AG09319 (cell line): Measurements from ENCODE around the gene SH3GLB2.

Experiments used
- DNase-seq: peaks from one replicate; pipeline ENCODE4 v3.0.0-alpha.2; 2010; ENCODE audit warnings: low read depth; ENCODE audit errors: extremely low read depth
- TF ChIP-seq, protein P1 (sequence below): IDR thresholded peaks from 2 replicates; pipeline ENCODE4 v1.5.1; 2011; ENCODE audit warnings: low read depth, mild to moderate bottlenecking, inconsistent platforms, low read length, moderate library complexity

SH3GLB2 gene

DNA sequence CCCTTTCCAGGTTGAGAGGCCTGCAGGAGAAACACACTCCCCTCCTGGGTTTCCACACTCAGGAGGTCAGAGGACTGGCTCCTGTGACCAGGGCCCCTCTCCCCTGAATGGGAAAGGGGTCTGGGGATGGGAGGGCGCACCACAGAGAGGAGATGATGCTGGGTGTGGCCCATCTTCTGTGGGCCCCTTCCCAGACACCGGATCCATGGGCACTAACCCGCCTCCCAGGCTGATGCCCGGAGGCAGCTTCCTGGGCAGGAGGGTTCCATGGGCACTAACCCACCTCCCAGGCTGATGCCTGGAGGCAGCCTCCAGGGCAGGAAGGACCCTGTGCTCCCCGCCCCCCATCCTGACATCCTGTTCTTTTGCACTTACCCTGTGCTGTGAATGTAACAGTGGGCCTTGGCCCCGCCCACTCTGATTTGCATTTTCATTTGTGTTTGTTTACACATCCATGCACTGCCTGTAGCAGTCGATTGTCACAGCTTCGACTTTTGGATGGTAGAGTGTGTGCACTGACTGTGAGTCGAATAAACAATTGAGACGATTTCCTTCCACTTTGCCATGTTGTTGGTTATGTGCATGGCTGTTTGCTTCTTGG, 43.5 kb upstream of the SH3GLB2 start:
- DNase-seq: no peak
- TF ChIP-seq, protein P1, sequence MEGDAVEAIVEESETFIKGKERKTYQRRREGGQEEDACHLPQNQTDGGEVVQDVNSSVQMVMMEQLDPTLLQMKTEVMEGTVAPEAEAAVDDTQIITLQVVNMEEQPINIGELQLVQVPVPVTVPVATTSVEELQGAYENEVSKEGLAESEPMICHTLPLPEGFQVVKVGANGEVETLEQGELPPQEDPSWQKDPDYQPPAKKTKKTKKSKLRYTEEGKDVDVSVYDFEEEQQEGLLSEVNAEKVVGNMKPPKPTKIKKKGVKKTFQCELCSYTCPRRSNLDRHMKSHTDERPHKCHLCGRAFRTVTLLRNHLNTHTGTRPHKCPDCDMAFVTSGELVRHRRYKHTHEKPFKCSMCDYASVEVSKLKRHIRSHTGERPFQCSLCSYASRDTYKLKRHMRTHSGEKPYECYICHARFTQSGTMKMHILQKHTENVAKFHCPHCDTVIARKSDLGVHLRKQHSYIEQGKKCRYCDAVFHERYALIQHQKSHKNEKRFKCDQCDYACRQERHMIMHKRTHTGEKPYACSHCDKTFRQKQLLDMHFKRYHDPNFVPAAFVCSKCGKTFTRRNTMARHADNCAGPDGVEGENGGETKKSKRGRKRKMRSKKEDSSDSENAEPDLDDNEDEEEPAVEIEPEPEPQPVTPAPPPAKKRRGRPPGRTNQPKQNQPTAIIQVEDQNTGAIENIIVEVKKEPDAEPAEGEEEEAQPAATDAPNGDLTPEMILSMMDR: no peak

DNA sequence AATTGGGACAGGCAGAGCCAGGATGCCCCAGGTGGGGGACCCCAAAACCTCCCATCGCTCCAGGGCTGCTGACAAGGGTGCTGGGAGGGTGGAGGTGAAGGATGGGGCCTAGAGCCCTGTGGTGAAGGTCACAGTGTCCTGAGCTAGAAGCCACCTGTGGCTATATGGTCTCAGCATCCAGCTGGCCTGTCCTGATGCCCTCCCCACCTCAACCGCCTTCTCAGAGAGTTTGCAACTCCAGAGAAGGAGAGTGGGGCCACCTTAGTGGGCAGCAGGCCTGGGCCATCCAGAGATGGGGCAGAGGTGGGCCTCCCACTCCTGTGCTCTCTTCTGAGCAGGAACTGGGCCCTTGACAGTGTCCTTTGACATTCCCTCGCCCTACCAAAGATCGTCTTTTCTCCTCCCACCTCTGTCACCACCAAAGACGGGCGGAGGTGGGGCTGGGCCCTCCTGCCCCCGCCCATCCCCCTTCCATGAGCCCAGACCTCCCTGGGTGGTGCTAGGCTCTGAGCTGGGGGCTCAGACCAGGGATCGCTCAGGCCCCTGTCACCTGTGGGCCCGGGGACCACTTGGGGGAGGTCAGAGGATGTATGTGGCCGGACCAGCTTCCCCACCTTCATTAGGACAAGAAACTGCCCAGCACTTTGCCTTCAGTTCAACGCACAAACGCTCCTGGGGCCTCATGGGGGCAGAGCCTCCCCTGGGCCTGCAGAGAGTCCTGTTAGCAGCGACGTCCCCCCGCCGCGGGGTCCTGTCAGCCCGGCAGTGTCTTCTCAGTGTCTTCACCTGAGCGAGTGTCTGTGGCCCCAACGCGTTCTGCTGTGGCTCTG, 42.8 kb upstream of the SH3GLB2 start:
- no peak for DNase-seq
- TF ChIP-seq, protein P1: no peak

DNA sequence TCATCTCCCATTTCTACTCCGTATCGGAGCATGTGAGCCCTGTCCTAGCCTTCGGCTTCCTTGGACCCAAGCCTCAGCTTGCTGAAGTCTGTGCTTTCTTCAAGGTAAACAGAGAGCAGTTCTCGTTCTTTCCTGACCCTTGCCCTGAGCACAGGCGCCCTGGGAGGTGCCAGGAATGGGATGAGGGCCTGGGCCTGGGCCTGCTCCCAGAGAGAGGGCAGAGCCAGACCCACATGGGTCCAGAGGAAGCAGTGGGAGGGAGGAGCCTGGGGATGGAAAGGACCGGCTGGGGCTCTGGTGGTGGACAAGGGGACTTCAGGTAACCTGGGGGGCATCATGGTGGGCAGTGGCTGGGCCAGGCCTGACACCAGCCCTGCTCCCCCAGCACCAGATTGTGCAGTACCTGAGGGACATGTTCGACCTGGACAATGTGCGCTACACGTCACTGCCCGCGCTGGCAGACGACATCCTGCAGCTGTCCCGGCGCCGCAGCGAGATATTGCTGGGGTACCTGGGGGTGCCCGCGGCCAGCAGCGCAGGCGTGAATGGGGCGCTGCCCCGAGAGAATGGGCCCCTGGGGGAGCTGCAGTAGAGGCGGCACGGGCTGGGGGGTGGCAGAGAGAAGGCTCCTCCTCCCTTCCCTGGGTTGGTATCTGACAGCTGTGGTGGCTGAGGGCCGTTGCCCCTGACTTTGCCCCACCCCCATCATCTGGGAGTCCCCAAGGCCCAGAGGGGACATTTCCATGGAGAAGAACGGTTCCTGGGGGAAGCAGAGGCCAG, 41.9 kb upstream of the SH3GLB2 start:
- TF ChIP-seq, protein P1: no peak
- DNase-seq: no peak

DNA sequence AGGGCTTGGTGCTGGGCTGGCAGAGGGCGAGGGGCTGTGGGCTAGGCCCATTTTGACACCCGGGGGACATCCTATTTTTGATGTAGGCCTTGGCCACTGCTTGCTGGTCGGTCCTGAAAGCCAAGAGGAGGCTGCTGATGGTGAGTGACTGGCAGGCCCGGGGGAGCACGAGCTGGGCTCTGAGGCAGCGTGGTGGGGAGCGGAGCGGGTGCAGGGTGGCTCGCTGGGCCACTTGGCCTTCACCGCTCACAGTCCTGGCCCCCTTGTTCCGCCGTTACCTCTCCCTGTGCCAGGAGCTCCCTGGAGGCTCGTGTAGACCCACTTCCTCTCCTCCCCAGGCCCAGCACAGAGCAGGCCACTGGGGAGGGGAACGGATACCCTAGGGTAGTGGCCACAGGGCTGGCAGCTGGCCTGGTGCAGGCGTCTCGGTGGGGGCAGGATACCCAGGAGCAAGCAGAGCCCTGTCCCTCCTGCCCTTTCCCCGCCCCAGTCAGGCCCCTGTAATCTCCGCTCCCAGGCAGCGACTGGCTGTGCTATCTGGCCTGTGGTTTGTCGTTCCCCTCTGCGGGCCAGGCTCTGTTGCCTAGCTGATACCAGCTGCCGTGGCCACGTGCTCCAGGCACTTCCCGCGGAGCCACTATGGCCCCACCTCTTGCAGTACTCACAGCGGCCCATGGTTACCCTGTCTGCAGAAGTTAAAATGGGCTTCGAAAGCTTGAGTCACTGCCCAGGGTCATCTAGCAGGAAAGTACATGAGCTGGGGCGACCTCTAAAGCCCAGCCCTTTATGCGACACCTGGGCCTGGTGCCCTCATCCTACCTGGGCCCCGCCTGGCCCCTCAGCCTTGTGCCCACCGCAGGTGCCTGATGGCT, 41.1 kb upstream of the SH3GLB2 start:
- DNase-seq: no peak
- TF ChIP-seq, protein P1: no peak

DNA sequence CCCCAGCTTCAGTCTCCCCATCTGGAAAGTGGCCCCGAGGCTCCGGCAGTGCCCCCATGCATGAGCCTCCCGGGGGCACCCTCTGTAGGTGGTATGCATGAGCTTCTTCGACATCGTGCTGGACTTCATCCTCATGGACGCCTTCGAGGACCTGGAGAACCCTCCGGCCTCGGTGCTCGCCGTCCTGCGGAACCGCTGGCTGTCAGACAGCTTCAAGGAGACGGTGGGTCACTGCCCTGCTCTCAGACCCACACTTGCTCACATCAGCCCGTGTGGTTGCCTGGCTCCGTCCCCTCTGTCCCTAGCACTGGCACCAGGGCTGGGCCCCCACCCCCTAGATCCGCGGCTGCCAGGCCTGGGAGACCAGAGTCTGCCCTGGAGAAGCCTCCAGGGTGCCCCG, 40.0 kb upstream of the SH3GLB2 start:
- TF ChIP-seq, protein P1: no peak
- DNase-seq: no peak

DNA sequence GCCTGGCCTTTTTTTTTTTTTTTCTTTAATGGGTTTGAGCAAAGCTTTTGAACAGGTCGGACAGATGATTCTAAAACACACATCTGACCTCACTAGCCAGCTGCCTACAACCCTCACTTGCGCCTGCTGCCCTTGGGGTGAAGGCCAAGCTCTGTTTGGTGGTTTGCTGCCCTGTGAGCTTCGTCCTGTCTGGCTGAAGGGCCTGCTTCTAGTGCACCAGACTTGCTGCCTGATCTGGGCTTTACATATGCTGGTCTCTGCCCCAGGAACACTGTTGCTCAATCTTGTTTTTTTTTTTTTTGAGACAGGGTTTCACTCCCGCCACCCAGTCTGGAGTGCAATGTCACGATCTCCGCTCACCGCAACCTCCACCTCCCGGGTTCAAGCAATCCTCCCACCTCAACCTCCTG, 36.4 kb upstream of the SH3GLB2 start:
- TF ChIP-seq, protein P1: no peak
- DNase-seq: no peak
